ENCODE results near the gene ATP13A5. TPM values are rescaled to one million over a fixed set of nuclear protein-coding genes. Genes with fewer than 3 reads are reported as not detected.

Gene ATP13A5
- total RNA-seq, 2 donors from 2014 or later, result not detected

DNA sequence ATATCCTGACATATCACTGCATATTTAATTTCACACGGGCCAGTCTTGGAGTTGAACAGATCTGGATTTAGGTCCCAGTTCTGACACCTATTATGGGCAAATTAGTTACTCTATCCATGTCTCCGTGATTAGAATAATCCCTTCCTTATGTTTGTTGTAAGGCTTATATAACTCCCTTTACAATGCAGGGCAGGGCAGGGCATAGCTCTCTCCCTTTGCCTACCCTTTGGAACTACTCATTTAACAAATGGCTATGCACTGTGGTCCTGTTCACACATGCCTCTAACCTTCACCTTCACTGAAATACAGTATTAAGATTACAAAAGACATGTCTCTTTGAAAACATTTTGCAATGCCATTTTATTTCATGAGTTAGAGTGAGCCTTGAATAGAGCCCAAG is 24.8 kb upstream of the ATP13A5 start:
- H3K27me3 ChIP-seq, result no peaks in the 10 kb centered on the region
- intact Hi-C loops (cut with DNase I), result no loop called here
- ATAC-seq (no peak), DNase-seq (no peak)
- H3K4me3 ChIP-seq, result no peak overlapping the region
- TF ChIP-seq, protein P1, sequence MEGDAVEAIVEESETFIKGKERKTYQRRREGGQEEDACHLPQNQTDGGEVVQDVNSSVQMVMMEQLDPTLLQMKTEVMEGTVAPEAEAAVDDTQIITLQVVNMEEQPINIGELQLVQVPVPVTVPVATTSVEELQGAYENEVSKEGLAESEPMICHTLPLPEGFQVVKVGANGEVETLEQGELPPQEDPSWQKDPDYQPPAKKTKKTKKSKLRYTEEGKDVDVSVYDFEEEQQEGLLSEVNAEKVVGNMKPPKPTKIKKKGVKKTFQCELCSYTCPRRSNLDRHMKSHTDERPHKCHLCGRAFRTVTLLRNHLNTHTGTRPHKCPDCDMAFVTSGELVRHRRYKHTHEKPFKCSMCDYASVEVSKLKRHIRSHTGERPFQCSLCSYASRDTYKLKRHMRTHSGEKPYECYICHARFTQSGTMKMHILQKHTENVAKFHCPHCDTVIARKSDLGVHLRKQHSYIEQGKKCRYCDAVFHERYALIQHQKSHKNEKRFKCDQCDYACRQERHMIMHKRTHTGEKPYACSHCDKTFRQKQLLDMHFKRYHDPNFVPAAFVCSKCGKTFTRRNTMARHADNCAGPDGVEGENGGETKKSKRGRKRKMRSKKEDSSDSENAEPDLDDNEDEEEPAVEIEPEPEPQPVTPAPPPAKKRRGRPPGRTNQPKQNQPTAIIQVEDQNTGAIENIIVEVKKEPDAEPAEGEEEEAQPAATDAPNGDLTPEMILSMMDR (IDR thresholded peaks at IDR 0.05), result no peak
- TF ChIP-seq POLR2A (IDR thresholded peaks at IDR 0.05), result no peak
- 61 to 70% methylated on average over 2 of the region's 2 CpGs for WGBS, 2 donors
- H3K36me3 ChIP-seq (replicated peaks in 1 of 2; ENCODE audit: insufficient read depth in 1 of 2, low read depth in 2 of 2), result no peaks in the 10 kb centered on the region
- no peaks in the 10 kb centered on the region for H3K4me1 ChIP-seq
- H3K9me3 ChIP-seq, result no peaks in the 10 kb centered on the region
- H3K27ac ChIP-seq, result no peak overlapping the region

DNA sequence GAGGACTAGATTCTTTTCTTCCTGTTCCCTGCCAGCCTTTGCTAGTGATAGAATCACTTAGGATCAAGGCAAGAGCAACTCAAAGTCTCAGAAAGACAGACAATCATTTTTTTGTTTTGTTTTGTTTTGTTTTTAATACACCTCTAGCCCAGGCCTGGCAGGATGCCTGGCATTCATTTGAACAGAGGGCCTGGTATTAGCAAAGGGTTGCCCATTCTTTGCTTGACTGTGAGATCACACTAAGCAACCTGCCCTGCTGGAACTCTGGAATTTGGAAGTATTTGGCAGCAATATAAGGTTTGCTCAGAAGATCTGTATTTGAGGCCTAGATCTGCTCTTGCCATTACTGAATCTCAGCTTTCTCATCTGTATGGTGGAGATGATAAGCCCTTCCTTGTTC is 21.8 kb upstream of the ATP13A5 start:
- no peak for TF ChIP-seq POLR2A (IDR thresholded peaks at IDR 0.05)
- TF ChIP-seq, protein P1 (IDR thresholded peaks at IDR 0.05), result no peak
- Histone ChIP-seq H3K4me1 (no peaks in the 10 kb centered on the region), H3K9me3 (no peaks in the 10 kb centered on the region), H3K36me3 (replicated peaks in 1 of 2; ENCODE audit: insufficient read depth in 1 of 2, low read depth in 2 of 2) (no peaks in the 10 kb centered on the region), H3K4me3 (no peak overlapping the region), H3K27ac (peak overlapping the region in 2 of 4 donors; percentile 10 to 11), H3K27me3 (no peaks in the 10 kb centered on the region)
- intact Hi-C loops (cut with DNase I), result no loop called here
- ATAC-seq (no peak), DNase-seq (peak; percentile 13 to 41 (median 24))

DNA sequence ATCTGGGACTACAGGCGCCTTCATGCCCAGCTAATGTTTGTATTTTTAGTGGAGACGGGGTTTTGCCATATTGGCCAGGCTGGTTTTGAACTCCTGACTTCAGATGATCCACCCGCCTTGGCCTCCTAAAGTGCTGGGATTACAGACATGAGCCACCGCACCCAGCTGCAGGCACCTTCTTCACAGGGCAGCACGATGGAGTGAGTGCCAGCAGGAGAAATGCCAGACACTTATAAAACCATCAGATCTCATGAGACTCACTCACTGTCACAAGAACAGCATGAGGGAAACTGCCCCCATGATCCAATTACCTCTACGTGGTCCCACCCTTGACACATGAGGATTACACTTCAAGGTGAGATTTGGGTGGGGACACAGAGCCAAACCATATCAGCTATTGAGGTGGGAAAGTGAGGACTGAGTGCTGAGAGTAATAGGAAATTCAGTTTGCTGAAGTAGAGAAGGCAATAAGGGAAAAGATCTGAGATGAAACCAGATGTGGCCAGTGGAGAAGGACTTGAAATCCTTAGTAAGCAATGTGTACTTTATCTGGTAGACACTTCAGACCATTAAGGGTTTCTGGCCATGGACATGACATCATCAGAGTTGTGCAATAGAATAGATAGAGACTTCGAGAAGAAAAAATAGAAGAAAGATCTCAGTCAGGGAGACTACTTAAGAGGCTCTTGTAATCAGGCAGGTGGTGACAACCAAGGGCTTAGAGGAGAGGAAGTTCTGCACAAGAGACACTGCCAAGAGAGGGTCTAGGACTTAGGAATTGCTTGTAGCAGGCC is 18.1 kb upstream of the ATP13A5 start:
- no peak for ATAC-seq
- intact Hi-C loops (cut with DNase I), result no loop called here

DNA sequence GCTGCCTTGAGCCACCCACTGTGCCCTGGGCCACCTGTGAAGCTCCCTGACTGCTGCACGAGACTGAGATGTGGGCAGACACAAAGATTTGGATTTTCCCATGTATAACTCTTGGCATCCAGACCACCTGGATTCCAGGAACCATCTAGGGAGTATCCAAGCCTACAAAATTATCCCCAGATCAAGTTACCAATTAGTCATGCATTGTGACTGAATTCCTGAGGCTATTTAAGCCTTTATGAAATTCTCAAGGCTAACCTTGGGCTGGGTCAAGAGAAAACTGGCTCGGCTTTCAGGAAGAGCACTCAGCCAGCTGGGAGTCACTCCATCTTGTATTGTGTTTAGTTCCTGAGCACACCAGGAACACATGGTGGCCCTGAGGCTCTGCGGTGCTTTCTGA is 13.3 kb upstream of the ATP13A5 start:
- 48 to 49% methylated on average over 2 to 3 of the region's 3 CpGs for WGBS, 2 donors
- Histone ChIP-seq H3K9me3 (no peaks in the 10 kb centered on the region), H3K4me1 (no peaks in the 10 kb centered on the region), H3K4me3 (no peak overlapping the region), H3K27me3 (no peaks in the 10 kb centered on the region), H3K27ac (no peak overlapping the region), H3K36me3 (replicated peaks in 1 of 2; ENCODE audit: insufficient read depth in 1 of 2, low read depth in 2 of 2) (no peaks in the 10 kb centered on the region)
- no peak for DNase-seq
- no peak for ATAC-seq
- TF ChIP-seq, protein P1 (IDR thresholded peaks at IDR 0.05), result no peak
- no peak for TF ChIP-seq POLR2A (IDR thresholded peaks at IDR 0.05)
- intact Hi-C loops (cut with DNase I), result no loop called here

More for the DNA sequence above, 18.1 kb upstream of the ATP13A5 start:
- Histone ChIP-seq H3K4me1 (no peaks in the 10 kb centered on the region), H3K27me3 (no peaks in the 10 kb centered on the region), H3K9me3 (no peaks in the 10 kb centered on the region), H3K36me3 (replicated peaks in 1 of 2; ENCODE audit: insufficient read depth in 1 of 2, low read depth in 2 of 2) (no peaks in the 10 kb centered on the region), H3K27ac (no peak overlapping the region), H3K4me3 (no peak overlapping the region)
- no peak for TF ChIP-seq POLR2A (IDR thresholded peaks at IDR 0.05)
- TF ChIP-seq, protein P1 (IDR thresholded peaks at IDR 0.05), result no peak
- no peak for DNase-seq
- 59 to 68% methylated on average over 7 of the region's 7 CpGs for WGBS, 2 donors

DNA sequence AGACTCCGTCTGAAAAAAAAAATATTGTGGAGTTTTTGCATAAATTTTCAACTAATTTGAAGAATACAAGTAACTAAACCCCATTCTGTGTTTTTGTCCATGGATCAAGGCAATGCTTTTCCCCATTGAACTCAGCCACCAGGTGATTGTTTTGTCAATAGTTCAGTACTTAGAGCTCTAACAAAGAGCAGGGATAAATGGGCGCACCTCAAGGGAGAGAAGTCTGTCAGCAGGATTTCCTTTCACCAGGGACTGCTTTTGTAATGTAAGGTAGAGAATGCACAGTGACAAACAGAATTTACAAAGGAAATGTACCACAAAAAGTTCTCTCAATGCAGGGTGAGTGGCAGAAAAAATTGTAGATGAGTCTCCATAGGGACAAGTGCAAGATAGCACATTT is 10.8 kb upstream of the ATP13A5 start:
- ATAC-seq (no peak), DNase-seq (no peak)
- Histone ChIP-seq H3K27ac (no peak overlapping the region), H3K9me3 (no peaks in the 10 kb centered on the region), H3K4me3 (no peak overlapping the region), H3K36me3 (replicated peaks in 1 of 2; ENCODE audit: insufficient read depth in 1 of 2, low read depth in 2 of 2) (no peaks in the 10 kb centered on the region), H3K27me3 (no peaks in the 10 kb centered on the region), H3K4me1 (no peaks in the 10 kb centered on the region)
- intact Hi-C loops (cut with DNase I), result no loop called here
- WGBS, 2 donors, result 66 to 72% methylated on average over 2 of the region's 2 CpGs
- TF ChIP-seq, protein P1 (IDR thresholded peaks at IDR 0.05), result no peak
- no peak for TF ChIP-seq POLR2A (IDR thresholded peaks at IDR 0.05)

All from body of pancreas (tissue), 4 donors.